NCI-H2196 (cell line): Measurements from ENCODE around the gene EML6.

Experiments
- DNase-seq: peaks from one replicate; lab custom pipeline; 2025; ENCODE audit not compliant: unreplicated experiment; lab: John Stamatoyannopoulos, UW

Gene EML6

GRCh38 chr2:55019526-55020258, 296.2 kb downstream of the EML6 start:
- DNase-seq, result no peak
